ENCODE results near the gene NCK2. TPM values are rescaled to one million over a fixed set of nuclear protein-coding genes. Genes with fewer than 3 reads are reported as not detected.

Gene NCK2
- total RNA-seq, 1 experiment from 2014 or later: 12.4 TPM

GRCh38 chr2:105857076-105857740, 112.5 kb downstream of the NCK2 start:
- DNase-seq (ENCODE audit: low spot score): peak; percentile 91
- in situ Hi-C loops (cut with HindIII; ENCODE audit: low sequenced_read_pairs): no loop called here

GRCh38 chr2:105858868-105859693, 114.4 kb downstream of the NCK2 start:
- in situ Hi-C loops (cut with HindIII; ENCODE audit: low sequenced_read_pairs): no loop called here

GRCh38 chr2:105859694-105859951, 114.9 kb downstream of the NCK2 start:
- no peak for DNase-seq (ENCODE audit: low spot score)
- in situ Hi-C loops (cut with HindIII; ENCODE audit: low sequenced_read_pairs): no loop called here

More at GRCh38 chr2:105858868-105859693, 114.4 kb downstream of the NCK2 start:
- no peak for DNase-seq (ENCODE audit: low spot score)

GRCh38 chr2:105860567-105860966, 115.9 kb downstream of the NCK2 start:
- in situ Hi-C loops (cut with HindIII; ENCODE audit: low sequenced_read_pairs): no loop called here

DNA sequence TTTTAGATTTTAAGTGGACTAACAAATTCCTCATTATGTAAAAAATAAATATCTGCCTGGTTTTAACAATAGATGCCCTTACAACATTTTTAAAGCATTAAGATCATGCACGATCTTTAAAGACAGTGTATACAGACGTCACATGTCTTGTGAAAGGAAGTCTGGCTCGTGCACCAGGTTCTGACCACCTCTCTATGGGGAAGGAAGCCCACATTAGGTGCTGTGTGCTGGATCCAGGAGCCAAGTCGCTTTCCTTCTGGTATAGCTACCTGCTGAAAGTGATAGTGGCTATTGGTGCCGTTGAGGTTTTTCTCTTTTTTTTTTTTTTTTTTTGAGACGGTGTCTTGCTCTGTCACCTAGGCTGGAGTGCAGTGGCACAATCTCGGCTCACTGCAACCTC, 116.5 kb downstream of the NCK2 start:
- in situ Hi-C loops (cut with HindIII; ENCODE audit: low sequenced_read_pairs): no loop called here
- DNase-seq (ENCODE audit: low spot score): no peak

More at GRCh38 chr2:105860567-105860966, 115.9 kb downstream of the NCK2 start:
- no peak for DNase-seq (ENCODE audit: low spot score)

DNA sequence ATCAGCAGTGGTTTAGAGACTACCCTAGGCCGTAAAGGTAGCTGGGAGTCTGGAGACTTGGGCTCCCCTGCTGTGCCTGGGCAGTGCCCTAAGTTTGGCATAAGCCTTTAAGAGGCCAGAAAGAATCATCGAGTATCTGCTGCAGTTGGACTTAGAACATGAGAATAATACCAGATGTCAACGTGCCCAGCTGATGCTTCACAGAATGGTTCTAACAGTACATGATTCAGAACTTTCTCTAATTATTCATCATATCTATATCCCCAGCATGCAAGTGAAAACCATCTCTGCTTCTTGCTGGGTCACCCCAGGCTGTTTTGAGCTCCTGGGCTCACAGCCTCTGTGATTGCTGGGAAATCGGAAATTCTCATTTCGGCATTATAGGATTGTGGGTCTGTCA, 118.1 kb downstream of the NCK2 start:
- no peak for DNase-seq (ENCODE audit: low spot score)
- in situ Hi-C loops (cut with HindIII; ENCODE audit: low sequenced_read_pairs): no loop called here

GRCh38 chr2:105864262-105864661, 119.5 kb downstream of the NCK2 start:
- no peak for DNase-seq (ENCODE audit: low spot score)
- in situ Hi-C loops (cut with HindIII; ENCODE audit: low sequenced_read_pairs): no loop called here

DNA sequence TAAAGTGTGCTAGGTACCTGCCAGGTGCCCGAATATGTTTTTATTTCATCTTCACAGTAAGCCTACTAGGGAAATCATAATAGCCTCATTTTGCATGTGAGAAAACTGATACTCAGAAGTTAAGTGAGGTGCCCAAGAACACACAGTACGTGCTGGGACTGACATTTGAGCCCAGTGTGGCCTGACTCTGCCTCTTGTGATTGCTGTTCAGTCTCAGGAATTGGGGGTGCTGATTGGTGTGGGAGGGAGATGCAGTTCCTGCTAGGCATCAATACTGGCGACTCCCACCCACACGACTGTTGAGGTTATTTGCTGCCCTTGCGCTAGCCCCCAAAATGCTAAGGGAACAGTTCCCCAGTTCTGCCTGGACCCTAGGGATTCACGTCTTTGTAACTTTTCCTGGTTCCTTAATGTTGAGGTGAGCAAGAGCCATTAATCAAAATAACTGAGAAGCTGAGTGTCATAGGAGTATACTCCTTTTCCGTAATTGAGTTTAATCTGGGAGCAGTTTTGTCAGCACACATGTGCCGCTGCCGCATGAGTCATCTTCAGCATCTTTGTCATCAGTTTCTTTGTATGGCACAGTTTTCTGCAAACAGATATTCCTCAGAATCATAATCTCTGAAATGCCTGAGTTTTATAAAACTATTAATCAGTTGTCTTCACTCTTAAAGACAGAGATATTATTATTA, 120.7 kb downstream of the NCK2 start:
- in situ Hi-C loops (cut with HindIII; ENCODE audit: low sequenced_read_pairs): no loop called here
- DNase-seq (ENCODE audit: low spot score): no peak

DNA sequence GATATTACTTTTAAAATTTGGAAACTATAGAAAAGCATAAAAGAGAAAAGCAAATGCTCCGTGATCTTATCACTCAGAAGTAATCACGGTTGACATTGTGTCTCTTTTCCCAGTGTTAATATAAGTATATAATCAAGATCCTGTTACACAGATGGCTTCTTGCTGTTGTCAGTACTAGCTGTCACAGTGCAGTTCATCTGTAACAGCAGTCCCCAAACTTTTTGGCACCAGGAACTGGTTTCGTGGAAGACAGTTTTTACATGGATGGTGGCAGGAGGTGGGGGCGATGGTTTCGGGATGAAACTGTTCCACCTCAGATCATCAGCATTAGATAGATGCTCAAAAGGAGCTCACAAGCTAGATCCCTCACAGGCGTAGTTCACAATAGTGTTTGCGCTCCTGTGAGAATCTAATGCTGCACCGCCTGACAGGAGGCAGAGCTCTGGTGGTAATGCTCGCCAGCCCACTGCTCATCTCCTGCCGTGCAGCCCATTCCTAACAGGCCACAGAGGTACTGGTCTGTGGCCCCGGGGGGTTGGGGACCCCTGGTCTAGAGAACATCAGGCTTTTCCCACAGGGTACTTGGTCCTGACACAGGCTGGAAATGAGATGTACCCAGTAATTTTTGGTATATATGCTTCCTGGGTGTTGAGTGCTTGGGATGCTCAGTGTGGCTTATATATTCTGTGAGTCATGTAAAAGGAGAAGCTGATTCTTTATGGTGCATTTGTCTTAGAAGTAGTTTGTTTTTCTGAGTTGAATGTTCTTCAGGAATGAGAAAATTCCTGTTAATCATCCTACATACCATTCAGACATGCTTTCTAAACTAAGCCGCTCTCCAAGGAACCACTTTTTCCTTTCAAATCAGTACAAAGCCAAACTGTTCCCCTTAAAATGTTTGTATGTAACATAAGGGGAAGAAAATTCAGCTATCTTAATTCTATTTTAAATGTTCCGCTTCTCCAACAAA, 121.8 kb downstream of the NCK2 start:
- in situ Hi-C loops (cut with HindIII; ENCODE audit: low sequenced_read_pairs): no loop called here
- no peak for DNase-seq (ENCODE audit: low spot score)

DNA sequence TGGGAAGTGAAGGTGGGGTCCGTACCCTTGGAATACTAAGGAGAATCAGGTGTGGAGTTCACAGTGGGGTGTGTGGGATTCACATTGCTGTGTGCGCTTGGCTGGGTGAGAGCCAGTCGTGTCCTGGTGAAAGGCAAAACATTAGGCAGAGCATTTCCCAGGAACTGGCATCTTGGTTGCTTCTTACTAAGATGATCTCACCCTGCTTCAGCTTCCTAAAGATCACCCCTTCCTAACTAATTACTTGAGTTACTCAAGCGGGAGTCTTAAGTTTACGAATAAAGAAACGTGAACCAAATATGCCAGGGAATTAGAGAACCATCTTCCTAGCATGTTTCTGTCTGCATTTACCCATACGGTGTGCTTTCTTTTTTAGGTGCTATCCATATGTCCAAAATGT, 122.9 kb downstream of the NCK2 start:
- in situ Hi-C loops (cut with HindIII; ENCODE audit: low sequenced_read_pairs): no loop called here
- no peak for DNase-seq (ENCODE audit: low spot score)

DNA sequence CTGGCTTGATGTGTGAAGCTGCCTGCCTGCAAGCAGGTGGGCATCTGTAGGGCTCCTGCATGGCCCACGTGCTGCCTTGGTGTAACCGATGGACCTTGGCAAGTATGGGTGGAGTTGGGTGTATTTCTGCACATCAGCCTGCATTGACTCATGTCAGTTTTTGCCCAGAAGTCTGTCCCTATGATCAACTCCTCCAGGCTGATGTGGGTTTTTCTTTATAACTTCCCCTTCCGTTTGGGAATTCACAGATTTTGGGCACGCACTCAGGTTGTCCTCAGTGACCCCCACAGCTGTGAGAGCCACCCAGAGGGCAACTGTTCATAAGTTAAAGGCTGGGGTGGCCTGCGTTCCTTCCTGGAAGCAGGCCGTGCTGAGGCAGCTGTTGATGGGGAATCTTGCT, 123.3 kb downstream of the NCK2 start:
- DNase-seq (ENCODE audit: low spot score): no peak
- in situ Hi-C loops (cut with HindIII; ENCODE audit: low sequenced_read_pairs): no loop called here

DNA sequence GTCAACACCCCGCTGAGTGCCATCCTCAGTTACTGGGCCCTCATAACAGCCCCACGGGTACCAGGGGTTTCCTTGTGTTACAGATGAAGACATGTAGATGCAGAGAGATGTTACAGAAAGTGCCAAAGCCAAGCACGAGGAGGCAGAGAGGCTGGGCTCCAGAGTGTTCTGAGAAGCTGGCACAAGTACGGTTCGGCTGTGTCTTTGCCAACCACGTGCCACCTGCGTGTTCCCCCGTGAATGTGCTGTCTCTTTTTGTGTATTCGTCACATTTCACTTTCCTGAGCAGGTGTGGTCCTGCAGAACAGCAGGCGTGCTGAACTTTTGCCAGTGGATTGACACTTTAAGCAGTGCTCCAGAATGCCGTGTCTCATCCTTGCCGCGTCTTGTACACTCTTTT, 124.6 kb downstream of the NCK2 start:
- in situ Hi-C loops (cut with HindIII; ENCODE audit: low sequenced_read_pairs): no loop called here
- peak; percentile 63 for DNase-seq (ENCODE audit: low spot score)

DNA sequence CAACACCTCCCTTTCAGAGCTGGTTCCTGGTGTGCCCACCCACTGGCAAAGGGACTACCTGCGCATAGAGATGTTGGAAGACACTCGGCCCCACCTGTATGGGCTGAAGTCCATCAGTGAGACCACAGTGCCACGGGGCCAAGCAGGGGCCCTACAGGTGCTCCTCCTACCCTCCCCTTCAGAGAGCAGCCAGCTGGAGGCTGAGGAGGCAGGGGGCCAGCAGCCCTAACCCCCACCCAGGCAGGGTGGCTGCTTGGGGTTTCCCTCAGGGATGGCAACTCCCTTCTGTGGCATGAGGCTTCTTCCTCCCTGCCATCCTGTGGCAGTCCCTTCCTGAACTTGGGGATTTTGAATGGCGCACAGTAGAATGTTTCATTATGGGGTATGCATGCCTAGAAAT, 125.3 kb downstream of the NCK2 start:
- no peak for DNase-seq (ENCODE audit: low spot score)
- in situ Hi-C loops (cut with HindIII; ENCODE audit: low sequenced_read_pairs): no loop called here

- in situ Hi-C loops (cut with HindIII; ENCODE audit: low sequenced_read_pairs): no loop called here
Measured at GRCh38 chr2:105870858-105871257, 126.1 kb downstream of the NCK2 start.

DNA sequence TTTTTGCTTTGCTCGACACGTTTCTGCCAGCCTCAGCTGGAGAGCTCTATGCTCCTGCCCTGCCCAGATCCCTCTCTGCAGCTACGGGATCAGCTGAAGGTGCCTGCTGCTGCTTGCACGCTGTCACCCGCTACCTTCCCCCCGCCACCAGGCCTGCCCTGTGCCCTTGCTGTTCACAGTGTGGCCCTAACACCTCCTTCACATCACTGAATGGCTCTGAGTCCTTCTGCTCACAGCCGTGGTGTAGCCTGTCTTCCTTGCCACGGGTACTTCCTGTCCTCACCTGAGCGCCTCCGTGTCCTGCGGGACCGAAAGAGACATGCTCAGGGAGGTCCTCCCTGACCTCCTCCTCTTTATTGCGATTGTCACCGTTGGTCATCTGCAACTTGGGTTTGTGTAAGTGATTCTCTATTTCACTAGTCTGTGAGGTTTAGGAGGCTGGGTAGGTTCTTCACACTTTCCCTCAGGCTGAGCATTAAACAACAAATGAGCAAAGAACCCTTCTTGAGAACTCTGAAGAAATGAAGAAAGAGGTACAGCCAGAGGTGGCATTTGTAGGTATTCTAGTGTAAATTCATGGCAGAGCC, 127.5 kb downstream of the NCK2 start:
- DNase-seq (ENCODE audit: low spot score): no peak
- in situ Hi-C loops (cut with HindIII; ENCODE audit: low sequenced_read_pairs): no loop called here

More at GRCh38 chr2:105870858-105871257, 126.1 kb downstream of the NCK2 start:
- DNase-seq (ENCODE audit: low spot score): no peak

- in situ Hi-C loops (cut with HindIII; ENCODE audit: low sequenced_read_pairs): no loop called here
- no peak for DNase-seq (ENCODE audit: low spot score)
Measured at GRCh38 chr2:105872830-105873229, 128.1 kb downstream of the NCK2 start.

- in situ Hi-C loops (cut with HindIII; ENCODE audit: low sequenced_read_pairs): no loop called here
- no peak for DNase-seq (ENCODE audit: low spot score)
Measured at GRCh38 chr2:105873281-105873680, 128.6 kb downstream of the NCK2 start.

GRCh38 chr2:105873721-105874120, 129.0 kb downstream of the NCK2 start:
- no peak for DNase-seq (ENCODE audit: low spot score)

DNA sequence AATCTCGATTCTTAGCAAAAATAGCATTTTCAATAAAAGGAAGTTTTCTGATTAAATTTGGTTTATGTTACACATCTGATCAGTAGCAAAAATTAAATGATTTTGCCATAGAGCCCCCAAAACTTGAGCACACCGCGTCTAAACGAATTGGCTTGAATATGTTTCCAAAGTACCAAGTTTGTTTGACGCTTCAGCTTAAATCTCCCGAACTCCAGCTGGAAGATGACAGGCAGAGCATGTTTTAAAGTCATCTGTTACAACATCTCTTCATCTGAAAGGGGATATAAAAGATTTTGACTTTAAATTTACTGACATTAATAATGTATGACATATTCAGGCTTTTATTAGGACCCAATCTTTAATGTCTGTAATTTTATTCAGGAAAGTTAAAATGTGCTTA, 129.8 kb downstream of the NCK2 start:
- in situ Hi-C loops (cut with HindIII; ENCODE audit: low sequenced_read_pairs): no loop called here
- no peak for DNase-seq (ENCODE audit: low spot score)

More at GRCh38 chr2:105873721-105874120, 129.0 kb downstream of the NCK2 start:
- in situ Hi-C loops (cut with HindIII; ENCODE audit: low sequenced_read_pairs): no loop called here

Data from G401 (cell line).